Measurements from ENCODE around the gene POLN.

Gene POLN

GRCh38 chr4:2083116-2083825 lies 158.7 kb downstream of the POLN start:
- TF ChIP-seq POLR2AphosphoS5 (IDR thresholded peaks at IDR 0.05; ENCODE audit: low read depth, low read length) (no peak), SIN3A (IDR thresholded peaks at IDR 0.05; ENCODE audit: borderline replicate concordance, insufficient read depth, low read length) (no peak), REST (IDR thresholded peaks at IDR 0.05; ENCODE audit: insufficient read depth in 1 of 2, low read depth in 2 of 2, low read length in 2 of 2) (no peak), FOXP2 (optimal IDR thresholded peaks at IDR 0.05; ENCODE audit: borderline replicate concordance, extremely low read depth, extremely low read length, insufficient read depth) (no peak), TAF1 (IDR thresholded peaks at IDR 0.05; ENCODE audit: borderline replicate concordance, insufficient read depth, low read length) (no peak)

- no peak for TF ChIP-seq FOXP2 (optimal IDR thresholded peaks at IDR 0.05; ENCODE audit: borderline replicate concordance, extremely low read depth, extremely low read length, insufficient read depth)
Measured at GRCh38 chr4:2082627-2083026, 159.3 kb downstream of the POLN start.

GRCh38 chr4:2082118-2082517 lies 159.8 kb downstream of the POLN start:
- no peak for TF ChIP-seq REST (IDR thresholded peaks at IDR 0.05; ENCODE audit: insufficient read depth in 1 of 2, low read depth in 2 of 2, low read length in 2 of 2)
- TF ChIP-seq SIN3A (IDR thresholded peaks at IDR 0.05; ENCODE audit: borderline replicate concordance, insufficient read depth, low read length), result no peak
- no peak for TF ChIP-seq TAF1 (IDR thresholded peaks at IDR 0.05; ENCODE audit: borderline replicate concordance, insufficient read depth, low read length)
- TF ChIP-seq POLR2AphosphoS5 (IDR thresholded peaks at IDR 0.05; ENCODE audit: low read depth, low read length), result no peak
- TF ChIP-seq FOXP2 (optimal IDR thresholded peaks at IDR 0.05; ENCODE audit: borderline replicate concordance, extremely low read depth, extremely low read length, insufficient read depth), result no peak

GRCh38 chr4:2081540-2081939 lies 160.4 kb downstream of the POLN start:
- TF ChIP-seq POLR2AphosphoS5 (IDR thresholded peaks at IDR 0.05; ENCODE audit: low read depth, low read length) (no peak), FOXP2 (optimal IDR thresholded peaks at IDR 0.05; ENCODE audit: borderline replicate concordance, extremely low read depth, extremely low read length, insufficient read depth) (no peak), SIN3A (IDR thresholded peaks at IDR 0.05; ENCODE audit: borderline replicate concordance, insufficient read depth, low read length) (no peak), REST (IDR thresholded peaks at IDR 0.05; ENCODE audit: insufficient read depth in 1 of 2, low read depth in 2 of 2, low read length in 2 of 2) (no peak), TAF1 (IDR thresholded peaks at IDR 0.05; ENCODE audit: borderline replicate concordance, insufficient read depth, low read length) (no peak)

- no peak for TF ChIP-seq REST (IDR thresholded peaks at IDR 0.05; ENCODE audit: insufficient read depth in 1 of 2, low read depth in 2 of 2, low read length in 2 of 2)
- TF ChIP-seq SIN3A (IDR thresholded peaks at IDR 0.05; ENCODE audit: borderline replicate concordance, insufficient read depth, low read length), result no peak
- TF ChIP-seq POLR2AphosphoS5 (IDR thresholded peaks at IDR 0.05; ENCODE audit: low read depth, low read length), result no peak
- no peak for TF ChIP-seq FOXP2 (optimal IDR thresholded peaks at IDR 0.05; ENCODE audit: borderline replicate concordance, extremely low read depth, extremely low read length, insufficient read depth)
- TF ChIP-seq TAF1 (IDR thresholded peaks at IDR 0.05; ENCODE audit: borderline replicate concordance, insufficient read depth, low read length), result no peak
Measured at GRCh38 chr4:2080429-2081300, 161.3 kb downstream of the POLN start.
